RWPE2 (cell line): ENCODE measurements around the gene SYDE2.

Source experiments
- ATAC-seq: fragments of 200-7000 bp; cut with Tn5 transposase; 3 replicates; pipeline ENCODE4 v1.9.1; 2021; ENCODE audit warnings: low read depth
- DNase-seq: peaks from one replicate; pipeline ENCODE4 v3.0.0-alpha.2; 2020; ENCODE audit warnings: low spot score
- H3K27ac ChIP-seq: fragments of 450-650 bp; 2 replicates; pipeline ENCODE4 v1.5.1; 2017; ENCODE audit warnings: mild to moderate bottlenecking; ENCODE audit not compliant: poor library complexity, severe bottlenecking
- H3K27me3 ChIP-seq: fragments of 250-450 bp; sonication (Bioruptor Pico); 2 replicates; pipeline ENCODE4 v1.5.1; 2021; ENCODE audit warnings: mild to moderate bottlenecking, moderate library complexity; ENCODE audit not compliant: insufficient read depth, poor library complexity, severe bottlenecking
- H3K36me3 ChIP-seq: fragments of 250-450 bp; sonication (Bioruptor Pico); 2 replicates; pipeline ENCODE4 v1.5.1; 2020; ENCODE audit warnings: low read depth, mild to moderate bottlenecking, moderate library complexity
- H3K4me1 ChIP-seq: fragments of 250-450 bp; sonication (Bioruptor Pico); 2 replicates; pipeline ENCODE4 v1.5.1; 2021; ENCODE audit warnings: mild to moderate bottlenecking, moderate library complexity; ENCODE audit not compliant: insufficient read depth, poor library complexity, severe bottlenecking
- H3K4me3 ChIP-seq: fragments of 250-450 bp; sonication (Bioruptor Pico); 2 replicates; pipeline ENCODE4 v1.5.1; 2021; ENCODE audit warnings: mild to moderate bottlenecking, moderate library complexity; ENCODE audit not compliant: severe bottlenecking
- H3K9me3 ChIP-seq: fragments of 250-450 bp; sonication (Bioruptor Pico); 2 replicates; pipeline ENCODE4 v1.5.1; 2021; ENCODE audit warnings: mild to moderate bottlenecking, moderate library complexity; ENCODE audit not compliant: severe bottlenecking
- CTCF ChIP-seq: fragments of 450-650 bp; IDR thresholded peaks from one replicate; pipeline ENCODE4 v1.5.1; 2017; ENCODE audit warnings: mild to moderate bottlenecking, moderate library complexity; ENCODE audit not compliant: poor library complexity, severe bottlenecking

Gene SYDE2

GRCh38 chr1:85229574-85230097 lies 28.8 kb upstream of the SYDE2 start:
- no peak for TF ChIP-seq CTCF
- Histone ChIP-seq H3K9me3 (no peaks in the 10 kb centered on the region), H3K4me1 (peaks cover 6% of the 10 kb centered on the region), H3K27ac (no peak overlapping the region), H3K36me3 (no peaks in the 10 kb centered on the region), H3K27me3 (no peaks in the 10 kb centered on the region), H3K4me3 (no peak overlapping the region)
- ATAC-seq (no peak), DNase-seq (no peak)

- H3K4me1 ChIP-seq: peaks cover 7% of the 10 kb centered on the region
- ATAC-seq: no peak
Measured at GRCh38 chr1:85228972-85229371, 28.2 kb upstream of the SYDE2 start.

GRCh38 chr1:85225624-85226380 lies 25.0 kb upstream of the SYDE2 start:
- H3K9me3 ChIP-seq: no peaks in the 10 kb centered on the region
- no peak for DNase-seq
- no peak for TF ChIP-seq CTCF
- H3K27ac ChIP-seq: peak overlapping the region; percentile 8
- H3K4me3 ChIP-seq: no peak overlapping the region
- ATAC-seq: no peak
- peaks cover 7% of the 10 kb centered on the region for H3K4me1 ChIP-seq
- no peaks in the 10 kb centered on the region for H3K36me3 ChIP-seq
- H3K27me3 ChIP-seq: no peaks in the 10 kb centered on the region

More at GRCh38 chr1:85228972-85229371, 28.2 kb upstream of the SYDE2 start:
- no peak for TF ChIP-seq CTCF
- DNase-seq: no peak
- no peaks in the 10 kb centered on the region for H3K27me3 ChIP-seq
- no peak overlapping the region for H3K4me3 ChIP-seq
- H3K27ac ChIP-seq: no peak overlapping the region
- no peaks in the 10 kb centered on the region for H3K36me3 ChIP-seq
- H3K9me3 ChIP-seq: no peaks in the 10 kb centered on the region

GRCh38 chr1:85224734-85225623 lies 24.2 kb upstream of the SYDE2 start:
- H3K4me1 ChIP-seq: peaks cover 7% of the 10 kb centered on the region
- no peak overlapping the region for H3K4me3 ChIP-seq

More at GRCh38 chr1:85224734-85225623, 24.2 kb upstream of the SYDE2 start:
- Histone ChIP-seq H3K27me3 (no peaks in the 10 kb centered on the region), H3K27ac (peak overlapping the region; percentile 8), H3K36me3 (no peaks in the 10 kb centered on the region), H3K9me3 (no peaks in the 10 kb centered on the region)
- ATAC-seq: peak; percentile 76
- no peak for DNase-seq
- no peak for TF ChIP-seq CTCF
